HG02588 (cell line): ENCODE measurements around the gene NBEAL2.

ENCODE experiments used
- ATAC-seq: cut with Tn5 transposase; IDR thresholded peaks from one replicate; pipeline ENCODE4 v1.9.1; 2021; ENCODE audit warnings: mild to moderate bottlenecking, moderate library complexity; ENCODE audit not compliant: unreplicated experiment

Gene NBEAL2

GRCh38 chr3:46986055-46986730 is 6.7 kb downstream of the NBEAL2 start:
- no peak for ATAC-seq

GRCh38 chr3:46986782-46987310 is 7.4 kb downstream of the NBEAL2 start:
- no peak for ATAC-seq

GRCh38 chr3:46987319-46987742 is 7.9 kb downstream of the NBEAL2 start:
- no peak for ATAC-seq

- ATAC-seq, result peak; percentile 60
These were observed 8.4 kb downstream of the NBEAL2 start for GRCh38 chr3:46987743-46988401.

- ATAC-seq, result no peak
These were observed 9.2 kb downstream of the NBEAL2 start for GRCh38 chr3:46988616-46989015.

- ATAC-seq, result no peak
These were observed 9.8 kb downstream of the NBEAL2 start for GRCh38 chr3:46989146-46989810.

GRCh38 chr3:46990573-46991374 is 11.3 kb downstream of the NBEAL2 start:
- peak; percentile 49 for ATAC-seq

GRCh38 chr3:46991406-46992165 is 12.1 kb downstream of the NBEAL2 start:
- ATAC-seq, result no peak

- no peak for ATAC-seq
These were observed 12.8 kb downstream of the NBEAL2 start for GRCh38 chr3:46992231-46992630.

- no peak for ATAC-seq
These were observed 13.8 kb downstream of the NBEAL2 start for GRCh38 chr3:46993292-46993691.

- ATAC-seq, result no peak
These were observed 14.5 kb downstream of the NBEAL2 start for GRCh38 chr3:46993986-46994385.

- ATAC-seq, result no peak
These were observed 15.6 kb downstream of the NBEAL2 start for GRCh38 chr3:46994801-46995731.

- no peak for ATAC-seq
These were observed 16.6 kb downstream of the NBEAL2 start for GRCh38 chr3:46995901-46996562.

- ATAC-seq, result no peak
These were observed 17.4 kb downstream of the NBEAL2 start for GRCh38 chr3:46996689-46997452.

- ATAC-seq, result no peak
These were observed 18.1 kb downstream of the NBEAL2 start for GRCh38 chr3:46997453-46998091.

GRCh38 chr3:46998121-46998851 is 18.8 kb downstream of the NBEAL2 start:
- ATAC-seq, result no peak
